GM18951 (cell line): ENCODE measurements around the gene ABLIM2.

Experiments
- POLR2A ChIP-seq: IDR thresholded peaks from 4 replicates; pipeline ENCODE4 v1.6.1; 2011; ENCODE audit warnings: mild to moderate bottlenecking; ENCODE audit not compliant: insufficient read length, insufficient read depth; ENCODE audit errors: extremely low read depth
- in situ Hi-C: fragments of 300-500 bp; cut with MboI; formaldehyde crosslinking; loops from one replicate; pipeline ENCODE4 v1.12.0; 2022; ENCODE audit warnings: low sequenced_read_pairs, mixed read lengths, inconsistent platforms; ENCODE audit not compliant: unreplicated experiment

ABLIM2 gene

DNA sequence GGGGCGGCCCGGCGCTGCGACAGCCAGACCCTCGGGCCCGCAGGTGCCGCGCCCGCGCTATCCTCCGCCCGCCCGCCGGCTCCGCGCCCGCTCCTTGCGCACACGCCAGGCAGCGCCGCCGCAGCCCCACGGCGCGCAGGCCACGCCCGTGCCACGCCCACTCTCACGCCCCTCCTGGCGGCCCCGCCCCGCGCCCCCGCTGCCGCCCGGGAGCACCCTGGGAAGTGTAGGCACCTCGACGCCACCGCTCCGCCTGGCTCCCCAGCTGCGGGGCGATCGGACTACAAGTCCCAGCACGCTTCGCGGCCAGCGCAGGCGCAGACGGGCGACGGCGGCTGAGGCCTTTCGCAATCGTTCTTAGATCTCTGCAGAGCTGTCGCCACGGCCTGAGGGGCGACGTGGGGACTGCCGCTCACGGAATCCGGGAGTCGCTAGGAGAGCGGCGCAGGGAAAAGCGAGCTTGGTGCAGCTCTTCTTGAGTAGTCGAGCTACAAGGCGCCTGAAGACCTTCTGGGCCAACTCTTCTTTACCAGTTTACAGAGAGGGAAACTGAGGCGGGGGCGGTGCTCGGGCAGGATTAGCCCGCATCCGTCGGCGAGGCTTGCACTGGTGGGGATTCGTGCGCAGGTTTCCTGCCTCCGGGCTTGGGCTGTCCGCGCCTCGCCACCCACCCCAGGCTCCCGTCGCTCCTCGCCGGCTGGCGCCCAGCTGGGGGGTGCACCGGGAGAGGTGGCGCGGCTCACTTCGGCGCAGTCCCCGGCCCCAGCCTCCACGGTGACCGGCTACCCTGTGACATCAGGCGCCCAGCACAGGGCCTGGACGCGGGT, at the start of gene ABLIM2:
Gene ABLIM2, minus strand, starts transcription at position 104 of the 827 bp plus-strand sequence. CDS start 124 bp downstream, outside the sequence.
- in situ Hi-C loops, result no loop called here
- TF ChIP-seq POLR2A, result peak; percentile 82

DNA sequence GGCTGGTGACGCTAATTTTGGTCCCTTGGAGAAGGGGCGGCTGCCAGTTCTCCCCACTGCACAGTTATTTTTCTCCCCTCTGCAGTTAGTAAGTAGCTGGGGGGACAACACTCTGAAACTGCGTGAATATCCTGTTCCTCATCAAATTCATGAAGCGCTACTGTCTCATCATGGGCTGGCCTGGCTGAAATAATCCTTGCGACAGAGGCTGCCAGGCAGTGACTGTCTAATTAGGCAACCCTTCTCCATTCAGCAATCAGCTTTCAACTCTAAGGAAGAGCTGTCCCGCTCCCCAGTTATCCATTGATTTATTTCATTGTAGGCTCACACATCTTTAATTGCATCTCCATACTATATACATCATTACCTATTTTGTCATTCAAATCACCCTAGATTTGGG, 48.7 kb upstream of the ABLIM2 start:
- TF ChIP-seq POLR2A, result no peak
- in situ Hi-C loops, result no loop called here

DNA sequence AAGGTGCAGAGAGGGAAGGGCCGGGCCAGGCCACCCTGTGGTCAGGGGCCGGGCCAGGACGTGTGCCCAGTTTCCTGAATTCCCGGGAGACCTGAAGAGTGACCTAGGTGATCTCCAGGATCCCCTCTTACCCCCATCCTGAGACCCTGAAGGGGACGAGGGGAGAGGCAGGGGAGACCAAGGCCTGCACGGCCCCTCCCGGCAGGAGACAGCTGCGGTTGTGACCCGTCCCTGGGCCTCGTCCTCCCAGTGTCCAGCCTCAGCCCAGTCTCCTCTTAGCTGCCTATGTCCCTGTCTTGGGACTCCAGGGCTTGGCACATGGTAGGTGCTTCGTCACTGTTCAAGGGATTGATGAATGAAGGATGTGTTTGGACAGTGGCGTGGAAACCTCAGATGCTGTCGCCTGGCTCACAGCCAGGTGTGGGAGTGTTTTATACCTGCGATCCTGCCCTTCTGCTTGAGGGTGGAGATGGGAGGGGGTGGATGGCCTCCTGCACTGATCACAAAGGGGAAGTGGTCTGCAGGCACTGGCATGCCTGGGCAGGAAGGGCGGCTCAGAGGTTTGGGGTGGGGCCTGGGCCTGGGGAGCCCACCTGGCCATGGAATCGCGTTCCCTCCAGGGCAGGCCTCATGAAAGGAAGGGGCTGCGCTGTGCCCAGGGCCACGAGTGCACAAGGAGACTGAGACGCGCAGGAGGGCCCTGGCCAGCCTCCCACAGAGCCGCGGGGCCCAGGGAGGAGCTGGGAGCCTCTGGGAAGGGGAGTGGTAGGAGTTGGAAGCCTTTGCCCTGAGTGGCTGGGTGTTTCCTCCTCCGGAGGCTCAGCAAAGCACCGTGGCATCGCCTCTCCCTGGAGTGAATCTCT, 47.4 kb upstream of the ABLIM2 start:
- in situ Hi-C loops, result no loop called here
- no peak for TF ChIP-seq POLR2A

DNA sequence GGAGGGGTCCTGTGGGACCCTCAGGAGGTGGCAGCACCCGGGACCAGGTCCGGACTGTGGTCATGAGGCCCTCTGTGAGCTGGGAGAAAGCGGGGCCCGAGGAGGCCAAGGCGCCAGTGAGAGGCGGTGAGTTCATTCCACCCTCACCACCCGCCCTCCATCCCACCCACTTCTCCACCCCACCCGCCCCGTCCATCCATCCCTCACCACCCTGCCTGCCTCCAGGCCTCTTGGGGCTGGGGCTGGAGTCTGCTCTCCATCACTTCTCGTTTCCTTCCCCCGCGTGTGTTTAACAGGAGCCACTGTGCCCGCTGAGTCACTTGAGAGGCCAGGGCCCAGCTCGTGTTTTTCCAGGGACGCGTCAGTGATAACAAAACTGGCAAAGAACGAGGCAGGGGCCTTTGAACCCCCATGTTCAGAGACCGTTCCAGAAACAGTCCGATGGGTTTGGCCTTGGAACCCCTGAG, 46.7 kb upstream of the ABLIM2 start:
- TF ChIP-seq POLR2A, result no peak
- in situ Hi-C loops, result no loop called here

DNA sequence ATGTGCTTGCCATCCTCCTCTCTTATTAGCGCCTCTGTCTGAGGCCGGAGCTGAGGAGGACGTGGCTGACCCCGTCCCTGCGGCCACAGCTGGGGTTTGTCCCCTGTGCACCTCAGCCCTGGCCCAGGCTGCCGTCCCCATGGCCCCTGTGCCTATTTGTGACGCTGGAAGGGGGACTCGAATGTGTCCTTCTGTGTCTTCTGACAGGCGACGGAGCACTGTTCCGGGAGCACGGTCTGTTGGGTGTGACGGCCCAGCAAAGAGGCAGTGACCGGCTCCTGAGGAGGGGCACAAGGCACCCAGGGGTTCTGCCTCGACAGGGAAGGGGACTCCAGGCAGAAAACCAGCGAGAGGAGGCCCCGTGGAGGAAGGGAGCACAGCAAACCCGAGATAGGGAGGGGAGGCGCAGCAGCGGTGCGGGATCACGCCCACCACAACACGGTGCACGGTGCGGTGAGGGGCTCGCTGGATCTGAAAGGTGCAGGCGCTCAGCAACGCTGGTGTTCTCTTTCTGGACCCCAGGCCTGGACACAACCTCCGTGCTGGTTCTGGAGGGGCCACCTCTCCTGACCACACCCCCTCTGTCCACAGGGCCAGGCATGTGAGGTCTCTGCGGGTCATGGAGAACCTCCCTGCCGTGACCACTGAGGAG, 46.1 kb upstream of the ABLIM2 start:
- TF ChIP-seq POLR2A, result no peak
- in situ Hi-C loops, result no loop called here

DNA sequence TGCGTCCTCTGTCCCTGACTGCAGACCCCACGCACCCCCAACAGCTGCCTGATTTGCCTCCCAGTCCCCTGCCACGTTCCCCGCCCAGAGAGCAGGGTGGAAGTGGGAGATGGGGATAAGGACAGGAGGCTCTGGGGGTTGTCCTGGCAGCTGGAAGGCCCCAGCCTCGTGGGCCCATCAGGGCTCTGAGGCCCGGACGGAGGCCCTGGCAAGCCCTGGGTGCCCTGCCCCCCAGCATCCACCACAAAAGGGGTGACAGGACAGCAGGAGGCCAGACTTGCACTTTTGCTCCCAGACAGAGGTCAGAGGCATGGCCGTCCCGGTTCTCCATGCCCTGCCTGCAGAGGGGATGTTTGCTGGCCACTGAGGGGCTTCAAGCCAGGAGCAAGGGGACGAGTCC, 45.2 kb upstream of the ABLIM2 start:
- in situ Hi-C loops, result no loop called here
- TF ChIP-seq POLR2A, result no peak

DNA sequence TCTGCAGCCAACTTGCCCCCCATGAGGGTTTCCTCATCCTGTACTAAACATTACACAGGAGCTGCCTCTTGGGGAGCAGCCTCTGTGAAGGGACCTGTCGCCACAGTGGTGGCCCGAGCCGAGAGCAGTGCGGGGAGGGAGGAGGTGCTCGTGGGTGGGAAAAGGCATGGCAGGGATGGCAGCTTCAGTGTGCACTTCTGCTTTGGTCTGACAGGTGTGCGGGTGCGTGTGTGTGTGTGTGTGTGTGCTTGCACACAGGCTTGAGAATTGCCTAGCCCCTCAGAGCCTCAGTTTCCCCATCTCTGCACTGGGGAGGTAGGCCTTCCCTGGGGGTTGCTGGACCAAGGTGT, 44.4 kb upstream of the ABLIM2 start:
- in situ Hi-C loops, result no loop called here
- TF ChIP-seq POLR2A, result no peak

DNA sequence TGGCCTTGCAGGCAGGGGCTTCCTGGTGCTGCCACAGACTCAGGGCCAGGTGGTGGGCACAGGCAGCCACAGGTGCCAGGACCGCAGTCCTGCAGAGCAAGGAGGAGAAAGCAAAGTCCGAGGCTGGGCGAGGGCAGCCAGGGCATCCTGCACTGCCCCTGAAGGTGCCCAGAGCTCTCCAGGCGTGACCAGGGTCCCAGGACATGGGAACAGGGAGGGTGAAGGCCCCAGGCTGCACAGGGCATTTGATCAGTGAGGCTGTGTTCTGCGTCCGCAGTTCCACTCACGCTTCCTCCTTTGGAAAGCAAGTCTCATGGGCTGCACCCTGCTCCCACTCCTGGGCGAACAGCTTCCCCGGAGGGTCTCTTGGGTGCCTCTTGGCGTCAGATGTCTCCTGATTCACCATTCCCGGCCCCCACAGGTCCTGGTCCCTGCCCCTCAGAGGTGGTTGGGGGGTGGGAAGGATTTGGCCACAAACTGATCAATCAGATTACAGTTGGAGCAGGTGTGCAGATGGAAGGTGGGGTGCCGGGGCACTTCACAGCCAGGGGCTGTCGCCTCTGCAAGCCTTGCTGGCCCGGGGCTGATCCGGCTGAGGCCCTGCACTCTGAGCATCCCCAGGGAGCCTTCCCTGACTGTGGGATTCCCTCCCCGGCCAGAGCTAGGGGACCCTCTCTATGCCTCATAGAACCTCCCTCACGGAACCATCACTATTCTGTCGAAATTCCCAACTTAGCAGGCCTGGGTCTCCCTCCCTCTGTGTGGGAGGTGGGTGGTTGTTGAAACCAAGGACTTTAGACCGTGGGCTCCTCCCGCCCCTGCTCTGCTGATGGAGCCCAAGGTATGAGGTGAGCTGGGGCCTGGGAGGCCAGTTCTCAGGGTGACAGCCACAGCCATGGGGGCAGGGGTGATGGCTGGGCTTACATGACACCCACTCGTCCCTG, 43.8 kb upstream of the ABLIM2 start:
- in situ Hi-C loops, result no loop called here
- peak; percentile 10 for TF ChIP-seq POLR2A

DNA sequence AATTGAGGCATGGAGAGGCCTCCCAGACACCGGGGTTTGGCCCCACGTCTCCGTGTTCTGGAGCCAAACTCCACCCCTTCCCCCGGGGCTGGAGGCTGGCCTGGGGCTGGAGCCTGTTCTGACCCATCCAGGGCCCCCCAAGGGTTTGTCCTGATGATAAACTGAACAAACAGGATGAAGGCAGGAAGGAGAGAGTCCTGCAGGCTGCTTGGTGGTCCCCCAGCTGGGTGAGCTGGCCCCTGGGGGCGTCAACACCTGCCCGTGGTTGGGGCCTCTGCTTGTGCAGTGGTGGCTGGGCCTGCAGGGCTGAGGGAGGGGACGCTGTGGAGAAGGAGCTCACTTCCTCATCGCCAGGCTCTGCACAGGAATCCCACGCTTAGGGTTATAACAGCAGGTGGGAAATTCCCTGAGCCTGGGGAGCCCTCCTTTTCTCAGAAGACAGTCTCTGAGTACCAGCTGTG, 42.7 kb upstream of the ABLIM2 start:
- in situ Hi-C loops, result no loop called here
- no peak for TF ChIP-seq POLR2A

DNA sequence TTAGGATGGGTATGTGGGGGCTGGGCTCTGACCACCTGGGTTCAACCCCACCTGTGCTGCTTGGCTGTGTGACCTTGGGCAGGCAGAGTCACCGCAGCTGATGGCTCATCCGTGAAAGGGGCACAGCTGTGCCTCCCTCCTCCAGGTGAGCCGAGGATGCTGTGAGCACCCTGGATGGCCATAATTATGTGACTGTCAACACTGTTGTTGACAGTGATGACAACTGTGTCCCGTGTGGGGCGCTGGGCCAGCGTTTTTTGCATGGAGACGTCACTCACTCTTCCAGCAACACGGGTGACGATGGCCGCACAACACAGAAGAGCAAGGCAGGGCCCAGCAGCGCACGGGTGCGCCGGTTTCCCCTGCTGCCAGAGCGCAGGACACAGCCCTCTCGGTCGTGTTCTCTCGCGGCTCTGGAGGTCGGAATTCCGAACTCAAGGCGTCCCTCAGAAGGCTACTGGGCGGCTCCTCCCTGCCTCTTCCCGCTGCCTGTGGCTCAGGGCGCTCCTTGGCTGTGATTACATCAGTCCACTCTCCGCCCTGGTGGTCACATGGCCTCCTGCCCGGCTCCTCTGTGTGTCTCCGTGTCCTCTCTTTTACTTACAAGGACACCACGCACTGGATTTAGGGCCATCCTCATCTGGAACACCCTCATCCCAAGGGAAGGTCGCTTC, 41.8 kb upstream of the ABLIM2 start:
- TF ChIP-seq POLR2A, result no peak
- in situ Hi-C loops, result no loop called here

DNA sequence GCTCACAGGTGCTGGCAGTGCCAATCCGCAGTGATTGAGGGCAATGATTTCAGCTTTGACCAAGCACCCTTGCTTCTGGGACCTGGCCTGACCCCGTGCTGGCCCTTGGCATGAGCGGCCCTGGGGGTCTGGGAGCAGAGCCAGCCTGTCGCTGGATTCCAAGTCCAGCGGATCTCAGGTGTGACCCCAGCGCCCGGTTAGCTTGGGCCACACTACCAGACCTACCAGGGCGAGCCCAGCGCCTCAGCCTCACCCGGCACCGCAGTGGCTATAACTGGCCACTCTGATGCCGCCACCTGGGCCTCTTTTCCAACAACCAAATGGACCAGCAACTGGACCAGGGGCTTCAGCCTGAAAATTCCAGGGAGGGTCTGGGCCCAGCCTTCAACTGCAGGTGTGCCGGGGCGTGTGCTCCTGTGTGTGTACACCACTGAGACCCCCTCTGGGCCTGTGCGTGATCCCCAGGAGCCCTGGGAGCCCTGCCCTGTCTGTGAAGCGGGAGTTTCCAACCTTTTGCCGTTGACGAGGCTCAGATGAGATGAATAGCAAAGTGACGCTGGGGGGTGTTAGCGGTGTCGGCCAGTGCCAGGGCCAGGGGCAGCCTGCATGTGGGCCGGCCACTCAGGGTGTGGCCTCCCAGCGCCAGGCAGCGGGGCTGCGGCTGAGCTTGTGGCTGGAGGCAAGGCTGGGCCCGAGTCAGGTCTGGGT, 41.1 kb upstream of the ABLIM2 start:
- in situ Hi-C loops, result no loop called here
- TF ChIP-seq POLR2A, result no peak

DNA sequence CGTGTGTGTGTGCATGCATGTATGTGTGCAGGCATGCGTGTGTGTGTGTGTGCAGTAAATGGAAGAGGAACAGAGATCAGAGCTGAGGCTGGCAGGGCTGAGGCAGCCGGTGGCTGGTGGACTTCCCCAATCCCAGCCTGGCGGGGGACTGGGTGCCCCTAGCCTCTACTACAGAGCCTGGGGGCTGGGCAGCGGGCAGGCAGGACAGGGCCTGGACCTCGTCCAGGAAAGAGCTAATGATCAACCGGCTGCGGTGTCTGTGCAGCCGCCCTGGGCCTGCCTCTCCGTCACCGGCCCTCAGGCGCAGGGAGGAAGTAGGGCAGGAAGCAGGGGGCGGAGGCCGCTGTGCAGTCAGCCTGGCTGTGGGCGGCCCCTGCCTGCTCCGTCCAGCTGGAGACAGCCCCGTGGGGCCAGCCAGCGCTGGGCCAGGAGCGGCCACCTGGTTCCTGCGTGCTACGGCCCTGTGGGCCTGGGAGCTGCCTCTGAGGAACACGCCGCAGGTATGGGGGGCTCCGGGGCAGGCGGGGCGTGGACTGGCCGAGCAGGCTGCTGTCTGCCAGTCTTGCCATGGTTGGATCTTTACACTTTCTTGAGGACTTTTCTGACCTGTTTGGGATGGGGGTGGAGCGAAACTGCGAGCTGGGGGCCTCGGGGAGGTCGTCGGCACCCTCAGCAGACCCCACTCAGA, 40.4 kb upstream of the ABLIM2 start, which contains the start of gene SH3TC1:
Gene SH3TC1, plus strand, starts transcription at position 385 of the 688 bp plus-strand sequence. CDS start 5,905 bp downstream, outside the sequence.
- peak; percentile 74 for TF ChIP-seq POLR2A
- in situ Hi-C loops, result no loop called here
